ENCODE measurements around the gene ALOX5AP. TPM values are rescaled to one million over a fixed set of nuclear protein-coding genes. Genes with fewer than 3 reads are reported as not detected.

The ALOX5AP gene
- total and polyA plus RNA-seq, 10 of the 15 experiments (the other 5 are each of a cell fraction or from before 2014, with no cell fraction given), result 45.9 to 426 (median 109) TPM

- TF ChIP-seq REST (IDR thresholded peaks at IDR 0.05; ENCODE audit: low read depth, low read length), result no peak
- TF ChIP-seq ATF7 (IDR thresholded peaks at IDR 0.05; ENCODE audit: low read depth), result no peak
- no peak for TF ChIP-seq E2F4 (IDR thresholded peaks at IDR 0.05; ENCODE audit: low read depth, low read length)
- no peak for TF ChIP-seq CBX5 (IDR thresholded peaks at IDR 0.05; ENCODE audit: low read depth)
These were observed 7.6 kb downstream of the ALOX5AP start (continued) for GRCh38 chr13:30742901-30743300.

GRCh38 chr13:30743319-30744055, 8.1 kb downstream of the ALOX5AP start:
- ChIA-PET RAD21 (ENCODE audit: unreplicated experiment) (interaction anchor here (1.0 to 1.6 kb wide), 4 partner anchors 8 to 166 kb away, joined by 3 to 5 read pairs (median 4); partner anchors contain the start of gene ALOX5AP), CTCF (interaction anchor here (0.6 to 1.0 kb wide), 3 partner anchors 9 to 24 kb away, joined by 3 read pairs; no protein-coding TSS in a partner anchor), POLR2A (interaction anchor here (0.6 kb wide), 1 partner anchor 419 kb away, joined by 3 read pairs; no protein-coding TSS in a partner anchor), SMC1A (ENCODE audit: uncharacterized antibody, unreplicated experiment) (interaction anchor here (0.7 to 1.7 kb wide), 5 partner anchors 10 to 54 kb away, joined by 3 to 8 read pairs (median 3); no protein-coding TSS in a partner anchor)
- peak overlapping the region; percentile 46 for H3K4me2 ChIP-seq (ENCODE audit: control insufficient read depth, insufficient read depth)
- DNase-seq (ENCODE audit: low read depth, low spot score) (no peak), ATAC-seq (peak; percentile 1; the same call in 2 of the 3 replicates), FAIRE-seq (no peak)
- no peak overlapping the region for H3K27ac ChIP-seq (ENCODE audit: control insufficient read depth, insufficient read depth)
- H3K79me2 ChIP-seq (ENCODE audit: control insufficient read depth, insufficient read depth, low read length), result no peaks in the 10 kb centered on the region
- no peaks in the 10 kb centered on the region for H3K9me3 ChIP-seq (replicated peaks; ENCODE audit: control insufficient read depth, insufficient read depth, low read length)
- H2AFZ ChIP-seq (ENCODE audit: control insufficient read depth, low read depth, low read length), result no peak overlapping the region
- H3K36me3 ChIP-seq (ENCODE audit: control insufficient read depth in 2 of 2, insufficient read depth in 2 of 2, low read length in 1 of 2), result peaks cover 0 to 2% of the 10 kb centered on the region in 2 experiments; a peak in 1 of 4 replicates
- intact Hi-C loops (cut with micrococcal nuclease; ENCODE audit: unreplicated experiment) (loop anchor here (1.0 to 5.0 kb wide), 5 partner anchors 8 to 281 kb away; partner anchors contain the start of gene ALOX5AP), in situ Hi-C loops (cut with MboI) (no loop called here)
- 65% methylated on average over 4 of the region's 4 CpGs for WGBS (ENCODE audit: insufficient coverage, insufficient replicate concordance, low lambda C conversion rate, missing lambda C conversion rate)
- no peak overlapping the region for H3K4me3 ChIP-seq
- H3K4me1 ChIP-seq (ENCODE audit: control insufficient read depth, insufficient read depth, low read length), result peaks cover 33% of the 10 kb centered on the region
- no peaks in the 10 kb centered on the region for H4K20me1 ChIP-seq (ENCODE audit: control insufficient read depth, insufficient read depth)
- H3K9ac ChIP-seq (ENCODE audit: control insufficient read depth, insufficient read depth, low read length), result no peak overlapping the region
- BruUV-seq (replicated peaks), result no TSS peak
- no peaks in the 10 kb centered on the region for H3K27me3 ChIP-seq (replicated peaks in 1 of 2; ENCODE audit: control insufficient read depth in 2 of 2, insufficient read depth in 2 of 2, low read length in 1 of 2)
- TF ChIP-seq BACH1 (IDR thresholded peaks at IDR 0.05; ENCODE audit: borderline replicate concordance) (no peak), SPI1 (IDR thresholded peaks at IDR 0.05; ENCODE audit: borderline replicate concordance, insufficient read depth, low read depth, low read length) (peak; percentile 53; the same call in 1 of the 2 replicates)

Measured in GM12878 (cell line).